ENCODE results near the gene USH2A. TPM values are rescaled to one million over a fixed set of nuclear protein-coding genes. Genes with fewer than 3 reads are reported as not detected.

The USH2A gene
- total RNA-seq, 4 donors from 2014 or later: under 0.01 to 2.0 (median 0.22) TPM; not detected in 1

DNA sequence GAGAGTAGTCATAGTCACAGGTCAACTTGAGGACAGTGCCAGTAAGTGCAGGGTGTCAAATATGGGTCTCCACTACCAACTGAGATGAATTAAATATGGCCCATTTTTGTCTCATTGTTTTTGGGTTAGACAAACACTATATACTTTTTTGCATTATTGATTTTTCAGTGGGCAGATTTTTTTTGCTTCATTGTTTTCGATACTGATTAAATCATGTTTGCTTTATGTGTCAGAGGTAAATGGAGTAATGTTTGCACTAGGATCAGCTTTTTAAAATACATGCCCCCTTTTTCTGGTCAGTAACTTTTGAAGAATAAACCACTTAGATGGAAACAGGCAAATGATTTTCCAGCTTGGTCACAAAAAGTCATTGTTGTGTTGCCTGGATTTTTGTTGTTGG, 199.0 kb downstream of the USH2A start:
- H3K27me3 ChIP-seq: no peaks in the 10 kb centered on the region
- H3K9me3 ChIP-seq: no peaks in the 10 kb centered on the region
- DNase-seq: no peak
- H3K4me3 ChIP-seq (replicated peaks in 1 of 3): no peak overlapping the region
- H3K4me1 ChIP-seq: no peaks in the 10 kb centered on the region
- TF ChIP-seq, protein P1, sequence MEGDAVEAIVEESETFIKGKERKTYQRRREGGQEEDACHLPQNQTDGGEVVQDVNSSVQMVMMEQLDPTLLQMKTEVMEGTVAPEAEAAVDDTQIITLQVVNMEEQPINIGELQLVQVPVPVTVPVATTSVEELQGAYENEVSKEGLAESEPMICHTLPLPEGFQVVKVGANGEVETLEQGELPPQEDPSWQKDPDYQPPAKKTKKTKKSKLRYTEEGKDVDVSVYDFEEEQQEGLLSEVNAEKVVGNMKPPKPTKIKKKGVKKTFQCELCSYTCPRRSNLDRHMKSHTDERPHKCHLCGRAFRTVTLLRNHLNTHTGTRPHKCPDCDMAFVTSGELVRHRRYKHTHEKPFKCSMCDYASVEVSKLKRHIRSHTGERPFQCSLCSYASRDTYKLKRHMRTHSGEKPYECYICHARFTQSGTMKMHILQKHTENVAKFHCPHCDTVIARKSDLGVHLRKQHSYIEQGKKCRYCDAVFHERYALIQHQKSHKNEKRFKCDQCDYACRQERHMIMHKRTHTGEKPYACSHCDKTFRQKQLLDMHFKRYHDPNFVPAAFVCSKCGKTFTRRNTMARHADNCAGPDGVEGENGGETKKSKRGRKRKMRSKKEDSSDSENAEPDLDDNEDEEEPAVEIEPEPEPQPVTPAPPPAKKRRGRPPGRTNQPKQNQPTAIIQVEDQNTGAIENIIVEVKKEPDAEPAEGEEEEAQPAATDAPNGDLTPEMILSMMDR (IDR thresholded peaks at IDR 0.05): no peak
- no peak for TF ChIP-seq POLR2A (IDR thresholded peaks at IDR 0.05)
- no peaks in the 10 kb centered on the region for H3K36me3 ChIP-seq
- intact Hi-C loops (cut with DNase I): no loop called here
- no peak overlapping the region for H3K27ac ChIP-seq
- 68 to 80% methylated on average over 1 of the region's 1 CpG for WGBS, 2 donors

GRCh38 chr1:216223486-216223885, 199.8 kb downstream of the USH2A start:
- Histone ChIP-seq H3K4me1 (no peaks in the 10 kb centered on the region), H3K4me3 (replicated peaks in 1 of 3) (no peak overlapping the region), H3K36me3 (no peaks in the 10 kb centered on the region), H3K9me3 (no peaks in the 10 kb centered on the region), H3K27me3 (no peaks in the 10 kb centered on the region), H3K27ac (no peak overlapping the region)
- 32 to 41% methylated on average over 4 of the region's 4 CpGs for WGBS, 2 donors
- no peak for TF ChIP-seq POLR2A (IDR thresholded peaks at IDR 0.05)
- TF ChIP-seq, protein P1 (IDR thresholded peaks at IDR 0.05): no peak
- intact Hi-C loops (cut with DNase I): no loop called here
- no peak for DNase-seq

DNA sequence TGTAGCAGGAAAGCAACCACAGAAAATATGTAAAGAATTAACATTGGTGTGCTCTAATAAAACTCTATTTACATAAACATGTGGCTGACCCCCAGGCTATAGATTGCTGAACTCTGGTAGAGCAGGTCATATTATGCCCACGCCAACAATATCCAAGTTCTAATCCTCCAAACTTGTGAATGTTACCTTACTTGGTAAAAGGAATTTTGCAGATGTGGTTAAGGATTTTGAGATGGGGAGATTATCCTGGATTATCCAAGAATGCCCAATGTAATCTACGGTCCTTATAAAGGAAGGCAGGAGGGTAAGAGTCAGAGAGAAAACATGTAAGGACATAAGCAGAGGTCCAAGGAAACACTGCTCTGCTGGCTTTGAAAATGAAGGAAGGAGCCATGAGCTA, 201.0 kb downstream of the USH2A start:
- TF ChIP-seq, protein P1 (IDR thresholded peaks at IDR 0.05): no peak
- no peak for TF ChIP-seq POLR2A (IDR thresholded peaks at IDR 0.05)
- Histone ChIP-seq H3K4me3 (replicated peaks in 1 of 3) (no peak overlapping the region), H3K36me3 (no peaks in the 10 kb centered on the region), H3K27ac (no peak overlapping the region), H3K27me3 (no peaks in the 10 kb centered on the region), H3K9me3 (no peaks in the 10 kb centered on the region), H3K4me1 (no peaks in the 10 kb centered on the region)
- DNase-seq: no peak
- intact Hi-C loops (cut with DNase I): no loop called here
- 93 to 94% methylated on average over 2 of the region's 2 CpGs for WGBS, 2 donors

- intact Hi-C loops (cut with DNase I): no loop called here
- no peaks in the 10 kb centered on the region for H3K27me3 ChIP-seq
- H3K4me3 ChIP-seq (replicated peaks in 1 of 3): peak overlapping the region in 1 of 3 donors; percentile 19
- no peaks in the 10 kb centered on the region for H3K36me3 ChIP-seq
- H3K4me1 ChIP-seq: no peaks in the 10 kb centered on the region
- H3K27ac ChIP-seq: no peak overlapping the region
- 2 to 4% methylated on average over 6 of the region's 6 CpGs for WGBS, 2 donors
- peak; percentile 27 to 46 for DNase-seq
- TF ChIP-seq, protein P1 (IDR thresholded peaks at IDR 0.05): peak in 5 of 6 experiments; percentile 29 to 62 (median 47)
- TF ChIP-seq POLR2A (IDR thresholded peaks at IDR 0.05): no peak
- H3K9me3 ChIP-seq: no peaks in the 10 kb centered on the region
Observed at GRCh38 chr1:216221260-216221700, 202.0 kb downstream of the USH2A start.

DNA sequence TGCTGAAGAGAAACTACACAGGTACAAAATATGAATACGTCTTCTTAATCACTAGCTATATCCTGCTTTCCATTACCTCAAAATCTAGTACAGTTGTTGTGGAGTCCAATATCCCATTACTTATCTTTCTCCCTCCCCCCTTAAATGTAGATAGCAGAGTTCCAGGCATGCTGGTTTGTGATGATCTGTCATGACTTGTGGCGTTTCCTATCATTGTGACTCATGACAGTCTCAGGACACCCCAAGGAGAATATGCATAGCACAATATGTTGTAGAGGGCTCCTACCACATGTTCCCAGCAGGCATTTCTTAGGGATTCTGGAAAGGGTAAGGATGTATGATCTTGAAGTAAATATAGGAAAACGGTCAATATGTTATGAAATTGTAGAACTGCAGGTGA, 206.9 kb downstream of the USH2A start:
- no peak for DNase-seq

More for the DNA sequence above, 206.9 kb downstream of the USH2A start:
- intact Hi-C loops (cut with DNase I): no loop called here
- Histone ChIP-seq H3K4me3 (replicated peaks in 1 of 3) (no peak overlapping the region), H3K27ac (no peak overlapping the region), H3K27me3 (no peaks in the 10 kb centered on the region), H3K4me1 (no peaks in the 10 kb centered on the region), H3K9me3 (no peaks in the 10 kb centered on the region), H3K36me3 (no peaks in the 10 kb centered on the region)
- 92% methylated on average over 3 of the region's 3 CpGs for WGBS, 2 donors
- TF ChIP-seq POLR2A (IDR thresholded peaks at IDR 0.05): no peak
- TF ChIP-seq, protein P1 (IDR thresholded peaks at IDR 0.05): no peak
